Measurements from ENCODE around the gene PNPLA8. TPM values are rescaled to one million over a fixed set of nuclear protein-coding genes. Genes with fewer than 3 reads are reported as not detected.

Gene PNPLA8
- total and polyA plus RNA-seq, 2 donors (not counting 1 experiment from before 2014, with no cell fraction given) = 12.3 to 57.3 TPM

DNA sequence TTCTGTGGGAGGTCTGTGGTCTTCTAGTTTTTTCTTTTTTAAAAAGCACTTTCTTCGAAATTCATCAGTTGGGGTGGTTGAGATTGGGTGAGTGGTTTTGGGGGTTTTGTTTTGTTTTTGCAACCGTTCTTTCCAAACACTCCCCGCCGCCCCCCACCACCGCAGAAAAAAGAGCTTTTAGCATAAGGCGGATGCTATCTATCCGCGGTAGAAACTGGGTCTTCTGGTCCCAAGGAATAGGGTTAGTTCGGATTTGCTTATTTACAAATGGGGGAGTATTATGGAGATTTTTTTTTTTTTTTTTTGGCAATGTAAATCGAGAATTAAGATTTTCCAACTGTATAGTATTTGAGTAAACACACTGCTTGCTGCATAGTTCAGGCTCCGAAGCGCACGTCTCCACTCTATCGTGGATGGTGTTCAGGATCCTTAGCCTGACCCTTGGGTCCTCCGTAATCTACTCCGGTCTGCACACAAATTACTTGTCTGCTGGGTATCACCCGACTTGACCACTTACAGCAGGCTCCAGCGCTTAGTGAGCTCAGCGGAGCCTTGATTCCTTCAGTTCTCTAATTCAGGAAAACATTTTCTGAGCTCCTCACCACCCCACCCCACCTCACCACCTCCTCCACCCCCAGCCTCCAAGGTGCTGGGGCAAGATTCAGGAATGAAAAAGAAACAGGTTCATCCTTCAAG lies 68.9 kb downstream of the PNPLA8 start:
- ChIA-PET POLR2A (interaction anchor here (0.7 kb wide), 1 partner anchor 11 kb away, joined by 4 read pairs; no protein-coding TSS in a partner anchor), CTCF (interaction anchor here (0.7 to 6.0 kb wide), 9 partner anchors 11 to 276 kb away, joined by 3 to 48 read pairs (median 4); no protein-coding TSS in a partner anchor)
- TF ChIP-seq, protein P1, sequence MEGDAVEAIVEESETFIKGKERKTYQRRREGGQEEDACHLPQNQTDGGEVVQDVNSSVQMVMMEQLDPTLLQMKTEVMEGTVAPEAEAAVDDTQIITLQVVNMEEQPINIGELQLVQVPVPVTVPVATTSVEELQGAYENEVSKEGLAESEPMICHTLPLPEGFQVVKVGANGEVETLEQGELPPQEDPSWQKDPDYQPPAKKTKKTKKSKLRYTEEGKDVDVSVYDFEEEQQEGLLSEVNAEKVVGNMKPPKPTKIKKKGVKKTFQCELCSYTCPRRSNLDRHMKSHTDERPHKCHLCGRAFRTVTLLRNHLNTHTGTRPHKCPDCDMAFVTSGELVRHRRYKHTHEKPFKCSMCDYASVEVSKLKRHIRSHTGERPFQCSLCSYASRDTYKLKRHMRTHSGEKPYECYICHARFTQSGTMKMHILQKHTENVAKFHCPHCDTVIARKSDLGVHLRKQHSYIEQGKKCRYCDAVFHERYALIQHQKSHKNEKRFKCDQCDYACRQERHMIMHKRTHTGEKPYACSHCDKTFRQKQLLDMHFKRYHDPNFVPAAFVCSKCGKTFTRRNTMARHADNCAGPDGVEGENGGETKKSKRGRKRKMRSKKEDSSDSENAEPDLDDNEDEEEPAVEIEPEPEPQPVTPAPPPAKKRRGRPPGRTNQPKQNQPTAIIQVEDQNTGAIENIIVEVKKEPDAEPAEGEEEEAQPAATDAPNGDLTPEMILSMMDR (IDR thresholded peaks at IDR 0.05) = no peak
- peak; percentile 93 for TF ChIP-seq EZH2 (IDR thresholded peaks at IDR 0.05; ENCODE audit: borderline replicate concordance, insufficient read depth, low read depth, low read length, poor library complexity, severe bottlenecking)
- H3K4me3 ChIP-seq (ENCODE audit: control extremely low read depth in 1 of 5, extremely low read depth in 1 of 5, insufficient read depth in 1 of 5, low read depth in 2 of 5, low read length in 4 of 5) = peak overlapping the region in 2 of 5 experiments; percentile 61 to 75
- H2AFZ ChIP-seq (ENCODE audit: insufficient read depth, low read depth, low read length, poor library complexity, severe bottlenecking) = no peak overlapping the region
- H3K4me2 ChIP-seq (replicated peaks; ENCODE audit: low read depth, low read length, poor library complexity, severe bottlenecking) = peak overlapping the region; percentile 99
- no peaks in the 10 kb centered on the region for H3K79me2 ChIP-seq (ENCODE audit: control insufficient read depth, insufficient read depth, low read length)
- intact Hi-C loops (cut with micrococcal nuclease) = no loop called here
- peaks cover 4% of the 10 kb centered on the region for H4K20me1 ChIP-seq (ENCODE audit: control insufficient read depth, insufficient read depth, low read length, poor library complexity, severe bottlenecking)
- Mint-ChIP-seq H3K4me3 (peak overlapping the region; percentile 69), H3K4me1 (peaks cover 22% of the 10 kb centered on the region), H3K27ac (no peak overlapping the region), H3K27me3 (peaks cover 48% of the 10 kb centered on the region), H3K9me3 (ENCODE audit: insufficient read depth) (no peaks in the 10 kb centered on the region)
- peaks cover 0 to 3% (median 0%) of the 10 kb centered on the region in 3 donors for H3K9me3 ChIP-seq (ENCODE audit: control extremely low read depth in 1 of 3, control insufficient read depth in 2 of 3, insufficient read depth in 1 of 3, low read length in 2 of 3)
- peak overlapping the region; percentile 18 for H3K9ac ChIP-seq (ENCODE audit: low read length)
- WGBS (ENCODE audit: insufficient coverage) = 19% methylated on average over 12 of the region's 19 CpGs
- no peak overlapping the region for H3K27ac ChIP-seq (ENCODE audit: low read length in 2 of 2)
- ATAC-seq (ENCODE audit: low read depth) = no peak
- peaks cover 20 to 24% of the 10 kb centered on the region in 2 donors for H3K4me1 ChIP-seq (ENCODE audit: control insufficient read depth in 2 of 2, insufficient read depth in 2 of 2, low read length in 2 of 2)
- no peaks in the 10 kb centered on the region for H3K36me3 ChIP-seq (replicated peaks in 1 of 2; ENCODE audit: control extremely low read depth in 1 of 2, control insufficient read depth in 1 of 2, extremely low read depth in 1 of 2, insufficient read depth in 2 of 2, low read length in 1 of 2)
- DNase-seq = no peak
- peaks cover 0 to 56% (median 29%) of the 10 kb centered on the region in 4 experiments for H3K27me3 ChIP-seq (replicated peaks in 1 of 4; ENCODE audit: control extremely low read depth in 1 of 4, control insufficient read depth in 3 of 4, insufficient read depth in 4 of 4, low read length in 3 of 4)

All from B cell (primary cell).